HK-2 (cell line): ENCODE data around the gene DOK7.
"Not testable (repeated sequence)": the region's sequence is repeated elsewhere in the genome, so short reads cannot be mapped to it uniquely, and the experiment has no call there.

Experiments
- DNase-seq: peaks from one replicate; pipeline ENCODE4 v3.0.0-alpha.2; 2018; ENCODE audit not compliant: unreplicated experiment

The DOK7 gene

GRCh38 chr4:3502941-3503936 lies 40.1 kb downstream of the DOK7 start:
- DNase-seq = no peak

GRCh38 chr4:3505231-3505630 lies 42.1 kb downstream of the DOK7 start:
- no peak for DNase-seq

GRCh38 chr4:3508542-3508941 lies 45.4 kb downstream of the DOK7 start:
- no peak for DNase-seq

GRCh38 chr4:3510481-3510880 lies 47.4 kb downstream of the DOK7 start:
- no peak for DNase-seq

GRCh38 chr4:3511187-3511586 lies 48.1 kb downstream of the DOK7 start:
- DNase-seq = no peak

GRCh38 chr4:3511601-3512000 lies 48.5 kb downstream of the DOK7 start:
- not testable (repeated sequence) for DNase-seq

- DNase-seq = no peak
Observed at GRCh38 chr4:3512279-3512678, 49.2 kb downstream of the DOK7 start.

GRCh38 chr4:3512719-3513118 lies 49.6 kb downstream of the DOK7 start:
- DNase-seq = no peak

GRCh38 chr4:3513807-3514206 lies 50.7 kb downstream of the DOK7 start:
- DNase-seq = no peak

- peak; percentile 53 for DNase-seq
Observed at GRCh38 chr4:3514221-3514780, 51.2 kb downstream of the DOK7 start.

- no peak for DNase-seq
Observed at GRCh38 chr4:3514806-3515501, 51.8 kb downstream of the DOK7 start.

GRCh38 chr4:3515646-3516045 lies 52.5 kb downstream of the DOK7 start:
- DNase-seq = no peak

GRCh38 chr4:3516061-3516835 lies 53.1 kb downstream of the DOK7 start:
- DNase-seq = no peak

GRCh38 chr4:3516836-3517730 lies 54.0 kb downstream of the DOK7 start:
- DNase-seq = no peak

- DNase-seq = no peak
Observed at GRCh38 chr4:3517731-3518510, 54.8 kb downstream of the DOK7 start.

GRCh38 chr4:3518511-3518880 lies 55.4 kb downstream of the DOK7 start:
- DNase-seq = no peak

- no peak for DNase-seq
Observed at GRCh38 chr4:3518941-3519340, 55.8 kb downstream of the DOK7 start.

GRCh38 chr4:3519468-3520264 lies 56.6 kb downstream of the DOK7 start:
- no peak for DNase-seq

GRCh38 chr4:3520276-3520675 lies 57.2 kb downstream of the DOK7 start:
- no peak for DNase-seq
